A549 (cell line): ENCODE results near the gene PRODH.
"Not testable (repeated sequence)": the region's sequence is repeated elsewhere in the genome, so short reads cannot be mapped to it uniquely, and the experiment has no call there.

Source experiments
- CHD2 ChIP-seq: fragments of 150-350 bp; IDR thresholded peaks from 2 replicates; pipeline ENCODE4 v1.6.1; 2014; ENCODE audit warnings: low read length; ENCODE audit not compliant: partially characterized antibody
- CTCF ChIP-seq: fragments of >200 bp; sonication (Bioruptor Twin); formaldehyde crosslinking; IDR thresholded peaks from 3 replicates; pipeline ENCODE4 v1.5.1; 2016
- USF2 ChIP-seq: fragments of 450-650 bp; IDR thresholded peaks from 2 replicates; pipeline ENCODE4 v1.6.1; 2014; ENCODE audit warnings: antibody characterized with exemption

- TF ChIP-seq CTCF, USF2, CHD2: not testable (repeated sequence)
Observed at GRCh38 chr22:18938691-18939090, 2.6 kb upstream of the PRODH start.
